OCI-LY7 (cell line): ENCODE measurements around the gene KBTBD4.

Experiments
- EZH2phosphoT487 ChIP-seq: fragments of 200-600 bp; sonication (generic); IDR thresholded peaks from 2 replicates; pipeline ENCODE4 v1.6.1; 2018; ENCODE audit warnings: low read depth, borderline replicate concordance, mild to moderate bottlenecking, mixed run types, antibody characterized with exemption, low read length, moderate library complexity, mixed read lengths
- TF ChIP-seq, protein P1 (sequence below): fragments of 200-600 bp; sonication (generic); conservative IDR thresholded peaks from 2 replicates; pipeline ENCODE4 v1.5.1; 2014; ENCODE audit warnings: mild to moderate bottlenecking, antibody characterized with exemption, low read length, moderate library complexity, mixed read lengths

DNA sequence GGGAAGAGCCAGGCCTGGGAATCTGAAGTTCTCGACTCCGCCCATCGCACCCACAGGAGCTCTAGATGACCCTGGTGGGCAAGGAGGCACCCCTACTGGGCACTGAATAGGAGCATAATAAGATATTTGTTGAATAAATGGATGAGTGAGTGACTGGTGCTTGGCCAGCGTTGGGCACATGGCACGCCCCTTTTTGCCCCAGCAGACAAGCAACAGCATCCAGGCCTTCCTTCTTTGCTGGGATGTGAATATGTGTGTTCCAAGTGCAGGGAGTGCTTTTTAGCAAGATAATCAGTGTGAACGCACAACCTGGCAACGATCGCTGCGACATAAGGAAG is 25.4 kb downstream of the KBTBD4 start:
- TF ChIP-seq, protein P1, sequence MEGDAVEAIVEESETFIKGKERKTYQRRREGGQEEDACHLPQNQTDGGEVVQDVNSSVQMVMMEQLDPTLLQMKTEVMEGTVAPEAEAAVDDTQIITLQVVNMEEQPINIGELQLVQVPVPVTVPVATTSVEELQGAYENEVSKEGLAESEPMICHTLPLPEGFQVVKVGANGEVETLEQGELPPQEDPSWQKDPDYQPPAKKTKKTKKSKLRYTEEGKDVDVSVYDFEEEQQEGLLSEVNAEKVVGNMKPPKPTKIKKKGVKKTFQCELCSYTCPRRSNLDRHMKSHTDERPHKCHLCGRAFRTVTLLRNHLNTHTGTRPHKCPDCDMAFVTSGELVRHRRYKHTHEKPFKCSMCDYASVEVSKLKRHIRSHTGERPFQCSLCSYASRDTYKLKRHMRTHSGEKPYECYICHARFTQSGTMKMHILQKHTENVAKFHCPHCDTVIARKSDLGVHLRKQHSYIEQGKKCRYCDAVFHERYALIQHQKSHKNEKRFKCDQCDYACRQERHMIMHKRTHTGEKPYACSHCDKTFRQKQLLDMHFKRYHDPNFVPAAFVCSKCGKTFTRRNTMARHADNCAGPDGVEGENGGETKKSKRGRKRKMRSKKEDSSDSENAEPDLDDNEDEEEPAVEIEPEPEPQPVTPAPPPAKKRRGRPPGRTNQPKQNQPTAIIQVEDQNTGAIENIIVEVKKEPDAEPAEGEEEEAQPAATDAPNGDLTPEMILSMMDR = peak; percentile 43; the same call in 1 of the 2 replicates
- no peak for TF ChIP-seq EZH2phosphoT487
